ENCODE results near the gene ENC1. TPM values are rescaled to one million over a fixed set of nuclear protein-coding genes. Genes with fewer than 3 reads are reported as not detected.

The ENC1 gene
- total and polyA plus RNA-seq, 2 experiments from 2014 or later = 14.6 to 15.3 TPM

- no peak overlapping the region for H3K4me3 ChIP-seq
- H3K4me2 ChIP-seq (ENCODE audit: unreplicated experiment) = no peak overlapping the region
- H3K27ac ChIP-seq = no peak overlapping the region
- peaks cover 70% of the 10 kb centered on the region for H3K79me2 ChIP-seq (ENCODE audit: insufficient read depth)
- 97 to 98% methylated on average over 16 of the region's 16 CpGs for WGBS, 2 experiments (ENCODE audit: low coverage in 1 of 2, low lambda C conversion rate in 2 of 2, missing lambda C conversion rate in 2 of 2)
- H4K20me1 ChIP-seq (ENCODE audit: insufficient read depth) = no peaks in the 10 kb centered on the region
- H3K36me3 ChIP-seq (ENCODE audit: low read depth) = no peaks in the 10 kb centered on the region
- H3K9me3 ChIP-seq (ENCODE audit: low read depth) = no peaks in the 10 kb centered on the region
- in situ Hi-C loops (cut with MboI) = no loop called here
- peaks cover 52% of the 10 kb centered on the region for H3K4me1 ChIP-seq (ENCODE audit: insufficient read depth)
- TF ChIP-seq EZH2 (IDR thresholded peaks at IDR 0.05; ENCODE audit: insufficient read depth, poor library complexity, severe bottlenecking) (no peak), EZH2phosphoT487 (IDR thresholded peaks at IDR 0.05; ENCODE audit: insufficient read depth, low read depth) (no peak)
- no peaks in the 10 kb centered on the region for H3K9me2 ChIP-seq (ENCODE audit: insufficient read depth)
- H3K9ac ChIP-seq = no peak overlapping the region
- peaks cover 63% of the 10 kb centered on the region for H3F3A ChIP-seq (ENCODE audit: insufficient read depth)
- DNase-seq = no peak
- no peak overlapping the region for H2AFZ ChIP-seq
- H3K27me3 ChIP-seq (replicated peaks; ENCODE audit: insufficient read depth) = no peaks in the 10 kb centered on the region
Observed at GRCh38 chr5:74634611-74635286, 5.8 kb downstream of the ENC1 start.

GRCh38 chr5:74633695-74634094 is 6.8 kb downstream of the ENC1 start:
- no peaks in the 10 kb centered on the region for H3K27me3 ChIP-seq (replicated peaks; ENCODE audit: insufficient read depth)
- TF ChIP-seq EZH2phosphoT487 (IDR thresholded peaks at IDR 0.05; ENCODE audit: insufficient read depth, low read depth) (no peak), EZH2 (IDR thresholded peaks at IDR 0.05; ENCODE audit: insufficient read depth, poor library complexity, severe bottlenecking) (no peak)
- no peaks in the 10 kb centered on the region for H3K9me2 ChIP-seq (ENCODE audit: insufficient read depth)
- no peak overlapping the region for H3K4me2 ChIP-seq (ENCODE audit: unreplicated experiment)
- no peak overlapping the region for H3K4me3 ChIP-seq
- H3F3A ChIP-seq (ENCODE audit: insufficient read depth) = peaks cover 57% of the 10 kb centered on the region
- no peaks in the 10 kb centered on the region for H3K9me3 ChIP-seq (ENCODE audit: low read depth)
- H2AFZ ChIP-seq = no peak overlapping the region
- no peak overlapping the region for H3K9ac ChIP-seq
- WGBS, 2 experiments (ENCODE audit: low coverage in 1 of 2, low lambda C conversion rate in 2 of 2, missing lambda C conversion rate in 2 of 2) = 89 to 90% methylated on average over 9 of the region's 9 CpGs
- in situ Hi-C loops (cut with MboI) = no loop called here
- no peak for DNase-seq
- no peaks in the 10 kb centered on the region for H4K20me1 ChIP-seq (ENCODE audit: insufficient read depth)
- peaks cover 49% of the 10 kb centered on the region for H3K4me1 ChIP-seq (ENCODE audit: insufficient read depth)
- peaks cover 70% of the 10 kb centered on the region for H3K79me2 ChIP-seq (ENCODE audit: insufficient read depth)
- 0 out of 2 replicates have a peak, but pooled peaks cover 3% of the 10 kb centered on the region for H3K36me3 ChIP-seq (ENCODE audit: low read depth)
- no peak overlapping the region for H3K27ac ChIP-seq

- no peak for TF ChIP-seq EZH2 (IDR thresholded peaks at IDR 0.05; ENCODE audit: insufficient read depth, poor library complexity, severe bottlenecking)
- H3F3A ChIP-seq (ENCODE audit: insufficient read depth) = peaks cover 51% of the 10 kb centered on the region
- H4K20me1 ChIP-seq (ENCODE audit: insufficient read depth) = no peaks in the 10 kb centered on the region
- H3K79me2 ChIP-seq (ENCODE audit: insufficient read depth) = peaks cover 68% of the 10 kb centered on the region
- no peak overlapping the region for H3K4me3 ChIP-seq
- H3K4me1 ChIP-seq (ENCODE audit: insufficient read depth) = peaks cover 41% of the 10 kb centered on the region
- 63 to 77% methylated on average over 4 of the region's 4 CpGs for WGBS, 2 experiments (ENCODE audit: low coverage in 1 of 2, low lambda C conversion rate in 2 of 2, missing lambda C conversion rate in 2 of 2)
- no peaks in the 10 kb centered on the region for H3K9me2 ChIP-seq (ENCODE audit: insufficient read depth)
- peak overlapping the region; percentile 34 for H3K27ac ChIP-seq
- DNase-seq = peak; percentile 68
- in situ Hi-C loops (cut with MboI) = no loop called here
- no peaks in the 10 kb centered on the region for H3K9me3 ChIP-seq (ENCODE audit: low read depth)
- H3K9ac ChIP-seq = no peak overlapping the region
- 0 out of 2 replicates have a peak, but pooled peaks cover 11% of the 10 kb centered on the region for H3K36me3 ChIP-seq (ENCODE audit: low read depth)
- no peaks in the 10 kb centered on the region for H3K27me3 ChIP-seq (replicated peaks; ENCODE audit: insufficient read depth)
- no peak overlapping the region for H2AFZ ChIP-seq
- peak overlapping the region; percentile 3 for H3K4me2 ChIP-seq (ENCODE audit: unreplicated experiment)
Observed at GRCh38 chr5:74632947-74633356, 7.6 kb downstream of the ENC1 start.

GRCh38 chr5:74631081-74631953 is 9.2 kb downstream of the ENC1 start:
- DNase-seq = peak; percentile 35
- Histone ChIP-seq H3K9me3 (ENCODE audit: low read depth) (no peaks in the 10 kb centered on the region), H3K9me2 (ENCODE audit: insufficient read depth) (no peaks in the 10 kb centered on the region), H3K9ac (no peak overlapping the region), H4K20me1 (ENCODE audit: insufficient read depth) (no peaks in the 10 kb centered on the region), H3K36me3 (ENCODE audit: low read depth) (peaks cover 16% of the 10 kb centered on the region; the same call in 1 of the 2 replicates), H3K4me3 (no peak overlapping the region), H3K79me2 (ENCODE audit: insufficient read depth) (peaks cover 52% of the 10 kb centered on the region), H3K27ac (peak overlapping the region; percentile 55), H3K4me2 (ENCODE audit: unreplicated experiment) (no peak overlapping the region), H3K4me1 (ENCODE audit: insufficient read depth) (peaks cover 31% of the 10 kb centered on the region), H2AFZ (no peak overlapping the region), H3K27me3 (replicated peaks; ENCODE audit: insufficient read depth) (no peaks in the 10 kb centered on the region), H3F3A (ENCODE audit: insufficient read depth) (peaks cover 42% of the 10 kb centered on the region)
- 87 to 88% methylated on average over 11 of the region's 11 CpGs for whole genome bisulfite sequencing, 2 experiments (ENCODE audit: low coverage in 1 of 2, low lambda C conversion rate in 2 of 2, missing lambda C conversion rate in 2 of 2)
- TF ChIP-seq EZH2 (IDR thresholded peaks at IDR 0.05; ENCODE audit: insufficient read depth, poor library complexity, severe bottlenecking) (no peak), EZH2phosphoT487 (IDR thresholded peaks at IDR 0.05; ENCODE audit: insufficient read depth, low read depth) (no peak)
- in situ Hi-C loops (cut with MboI) = no loop called here
